KMS-11 (cell line): ENCODE data around the gene SAMD9L.

Source experiments
- H2AFZ ChIP-seq: fragments of 200-600 bp; sonication (generic); 2 replicates; pipeline ENCODE4 v1.6.1; 2016; ENCODE audit warnings: antibody characterized with exemption, mixed run types, low read depth
- H3K27ac ChIP-seq: fragments of 200-600 bp; sonication (generic); 2 replicates; pipeline ENCODE4 v1.6.1; 2016; ENCODE audit warnings: mild to moderate bottlenecking, mixed run types
- H3K27me3 ChIP-seq: fragments of 200-600 bp; sonication (generic); 2 replicates; pipeline ENCODE4 v1.6.1; 2017; ENCODE audit warnings: mild to moderate bottlenecking, low read depth, mixed run types, moderate library complexity; ENCODE audit not compliant: insufficient read depth
- H3K36me3 ChIP-seq: fragments of 200-600 bp; sonication (generic); 2 replicates; pipeline ENCODE4 v1.6.1; 2017; ENCODE audit warnings: mild to moderate bottlenecking, mixed run types; ENCODE audit not compliant: insufficient read depth
- H3K4me1 ChIP-seq: fragments of 200-600 bp; sonication (generic); 2 replicates; pipeline ENCODE4 v1.6.1; 2016; ENCODE audit warnings: mild to moderate bottlenecking, low read depth, mixed run types; ENCODE audit not compliant: poor library complexity, severe bottlenecking
- H3K4me2 ChIP-seq: fragments of 200-600 bp; sonication (generic); 2 replicates; pipeline ENCODE4 v1.7.0; 2016; ENCODE audit warnings: mild to moderate bottlenecking, mixed run types
- H3K4me3 ChIP-seq: fragments of 200-600 bp; sonication (generic); IDR thresholded peaks from 2 replicates; pipeline ENCODE4 v1.6.1; 2017; ENCODE audit warnings: low read depth, low read length, mixed read lengths; ENCODE audit not compliant: insufficient read depth
- H3K79me2 ChIP-seq: fragments of 200-600 bp; sonication (generic); 2 replicates; pipeline ENCODE4 v1.6.1; 2016; ENCODE audit warnings: low read depth, mixed run types; ENCODE audit not compliant: insufficient read depth
- H3K9ac ChIP-seq: fragments of 200-600 bp; sonication (generic); 2 replicates; pipeline ENCODE4 v1.6.1; 2016; ENCODE audit warnings: mild to moderate bottlenecking, mixed run types
- H4K20me1 ChIP-seq: fragments of 200-600 bp; sonication (generic); 2 replicates; pipeline ENCODE4 v1.6.1; 2016; ENCODE audit warnings: mild to moderate bottlenecking, mixed run types; ENCODE audit not compliant: insufficient read depth
- TF ChIP-seq, protein P1 (sequence below): fragments of 200-600 bp; sonication (generic); conservative IDR thresholded peaks from 2 replicates; pipeline ENCODE4 v1.6.1; 2017; ENCODE audit warnings: low read depth, mild to moderate bottlenecking, antibody characterized with exemption, low read length, moderate library complexity, mixed read lengths

The SAMD9L gene

DNA sequence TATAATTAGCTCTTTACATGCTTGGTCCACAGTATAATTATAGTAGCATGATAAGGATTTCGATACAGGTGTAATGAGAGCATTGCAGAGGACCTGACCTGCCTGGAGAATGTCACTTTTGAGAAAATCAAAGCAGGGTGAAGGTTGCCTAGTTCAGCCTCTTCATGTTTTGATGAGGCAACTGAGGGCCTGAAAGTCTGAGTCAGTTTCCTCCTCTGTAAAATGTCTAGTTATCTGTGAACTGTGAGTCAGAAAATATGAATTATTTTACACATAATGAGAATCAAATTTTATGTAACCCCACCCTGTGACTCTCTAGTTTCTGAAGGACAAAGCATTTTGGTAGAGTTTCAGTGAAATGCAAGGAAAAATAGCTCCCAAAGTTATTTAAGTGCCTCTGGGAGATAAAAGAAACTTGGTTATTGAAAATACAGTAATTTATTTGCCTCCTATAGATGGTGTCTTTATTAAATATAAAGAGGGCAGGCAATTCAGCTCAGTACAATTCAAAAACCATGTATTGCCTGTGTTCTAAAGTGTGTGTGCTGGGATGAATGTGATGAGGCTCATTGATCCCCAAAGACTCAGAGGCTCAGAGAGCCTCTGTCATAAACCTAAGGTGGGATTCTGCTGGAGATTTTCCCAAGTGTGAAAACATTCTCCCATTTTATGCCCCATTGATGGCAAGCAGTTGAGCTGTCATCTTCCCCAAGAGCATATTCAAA is 37.3 kb upstream of the SAMD9L start:
- TF ChIP-seq, protein P1, sequence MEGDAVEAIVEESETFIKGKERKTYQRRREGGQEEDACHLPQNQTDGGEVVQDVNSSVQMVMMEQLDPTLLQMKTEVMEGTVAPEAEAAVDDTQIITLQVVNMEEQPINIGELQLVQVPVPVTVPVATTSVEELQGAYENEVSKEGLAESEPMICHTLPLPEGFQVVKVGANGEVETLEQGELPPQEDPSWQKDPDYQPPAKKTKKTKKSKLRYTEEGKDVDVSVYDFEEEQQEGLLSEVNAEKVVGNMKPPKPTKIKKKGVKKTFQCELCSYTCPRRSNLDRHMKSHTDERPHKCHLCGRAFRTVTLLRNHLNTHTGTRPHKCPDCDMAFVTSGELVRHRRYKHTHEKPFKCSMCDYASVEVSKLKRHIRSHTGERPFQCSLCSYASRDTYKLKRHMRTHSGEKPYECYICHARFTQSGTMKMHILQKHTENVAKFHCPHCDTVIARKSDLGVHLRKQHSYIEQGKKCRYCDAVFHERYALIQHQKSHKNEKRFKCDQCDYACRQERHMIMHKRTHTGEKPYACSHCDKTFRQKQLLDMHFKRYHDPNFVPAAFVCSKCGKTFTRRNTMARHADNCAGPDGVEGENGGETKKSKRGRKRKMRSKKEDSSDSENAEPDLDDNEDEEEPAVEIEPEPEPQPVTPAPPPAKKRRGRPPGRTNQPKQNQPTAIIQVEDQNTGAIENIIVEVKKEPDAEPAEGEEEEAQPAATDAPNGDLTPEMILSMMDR, result no peak
- Histone ChIP-seq H3K4me2 (no peak overlapping the region), H3K4me3 (no peak overlapping the region)

DNA sequence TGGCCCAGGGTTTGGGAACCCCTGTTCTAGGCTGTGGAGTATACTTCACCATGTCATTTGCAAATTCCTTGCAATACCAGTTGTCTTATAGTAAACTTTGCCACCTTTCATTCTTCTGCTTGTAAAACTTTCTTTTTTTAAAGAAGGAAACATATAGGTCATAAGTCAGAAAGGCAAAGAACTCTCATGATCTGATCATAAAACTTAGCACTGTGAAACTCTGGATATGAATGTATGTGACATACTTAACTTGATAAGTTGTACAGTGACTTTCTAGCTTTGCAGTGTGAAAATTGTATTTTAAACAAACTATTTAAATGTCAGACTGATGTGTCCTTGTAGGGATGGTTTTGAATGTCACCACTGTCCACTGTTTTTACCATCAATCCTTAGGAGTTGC is 31.0 kb upstream of the SAMD9L start:
- H2AFZ ChIP-seq, result no peak overlapping the region
- H4K20me1 ChIP-seq, result no peaks in the 10 kb centered on the region
- H3K79me2 ChIP-seq, result no peaks in the 10 kb centered on the region
- H3K4me3 ChIP-seq, result no peak overlapping the region
- H3K27ac ChIP-seq, result no peak overlapping the region
- no peak overlapping the region for H3K9ac ChIP-seq
- TF ChIP-seq, protein P1, result no peak
- no peaks in the 10 kb centered on the region for H3K36me3 ChIP-seq
- H3K27me3 ChIP-seq, result no peaks in the 10 kb centered on the region
- H3K4me2 ChIP-seq, result no peak overlapping the region
- no peaks in the 10 kb centered on the region for H3K4me1 ChIP-seq

More for the DNA sequence above, 37.3 kb upstream of the SAMD9L start:
- no peak overlapping the region for H2AFZ ChIP-seq
- H3K27ac ChIP-seq, result no peak overlapping the region
- H4K20me1 ChIP-seq, result no peaks in the 10 kb centered on the region
- H3K36me3 ChIP-seq, result no peaks in the 10 kb centered on the region
- H3K79me2 ChIP-seq, result no peaks in the 10 kb centered on the region
- H3K9ac ChIP-seq, result no peak overlapping the region
- no peaks in the 10 kb centered on the region for H3K27me3 ChIP-seq
- no peaks in the 10 kb centered on the region for H3K4me1 ChIP-seq

DNA sequence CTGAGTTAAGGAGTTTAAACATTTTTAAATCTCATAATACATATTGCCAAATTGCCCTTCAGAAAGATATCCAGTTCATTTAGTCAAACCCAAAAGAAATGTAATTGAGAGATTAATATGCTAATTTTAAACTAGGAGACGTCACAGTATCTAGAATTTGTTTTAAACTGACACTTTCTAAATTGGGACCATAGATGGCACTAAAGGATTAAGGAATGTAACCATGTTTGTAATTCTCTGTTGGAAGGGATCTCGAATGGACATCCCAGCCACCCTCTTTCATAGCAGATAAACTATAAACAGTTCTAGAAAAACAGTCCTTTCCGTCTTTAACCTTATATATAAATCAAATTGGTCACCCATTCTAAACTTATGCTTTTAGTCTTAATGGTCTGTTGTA is 30.0 kb upstream of the SAMD9L start:
- H2AFZ ChIP-seq, result no peak overlapping the region
- no peak overlapping the region for H3K4me2 ChIP-seq
- H3K36me3 ChIP-seq, result no peaks in the 10 kb centered on the region
- H3K27ac ChIP-seq, result no peak overlapping the region
- H3K4me3 ChIP-seq, result no peak overlapping the region
- H4K20me1 ChIP-seq, result no peaks in the 10 kb centered on the region
- no peaks in the 10 kb centered on the region for H3K79me2 ChIP-seq
- no peak overlapping the region for H3K9ac ChIP-seq
- TF ChIP-seq, protein P1, result no peak
- H3K4me1 ChIP-seq, result no peaks in the 10 kb centered on the region
- no peaks in the 10 kb centered on the region for H3K27me3 ChIP-seq

DNA sequence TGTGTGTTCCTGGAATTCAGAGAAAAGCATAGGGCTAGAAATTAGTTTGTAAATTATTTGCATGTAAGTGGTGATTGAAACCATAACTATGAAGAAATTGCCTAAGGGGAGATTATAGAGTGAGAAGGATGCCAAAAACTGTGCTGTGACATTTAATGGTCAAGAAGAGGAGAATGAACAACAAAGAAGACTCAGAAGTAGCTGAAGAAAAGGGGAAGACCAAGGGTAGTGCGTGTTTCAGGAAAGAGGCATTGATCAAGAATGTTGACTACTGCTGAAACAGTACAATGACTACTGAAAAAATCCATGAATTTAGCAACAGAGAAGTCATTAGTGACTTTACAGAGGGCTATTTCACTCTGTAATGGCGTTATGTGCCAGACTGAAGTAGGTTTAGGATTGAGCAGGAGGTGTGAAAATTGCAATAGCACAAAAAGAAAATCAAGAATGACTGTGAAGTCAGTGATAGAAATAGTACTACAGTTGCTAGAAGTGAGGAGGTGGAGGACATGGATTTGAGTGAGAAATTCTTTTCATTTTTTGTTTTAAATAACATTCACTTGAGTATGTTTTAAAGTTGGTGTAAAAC is 28.9 kb upstream of the SAMD9L start:
- H3K36me3 ChIP-seq, result no peaks in the 10 kb centered on the region
- H2AFZ ChIP-seq, result no peak overlapping the region
- no peaks in the 10 kb centered on the region for H3K79me2 ChIP-seq
- H4K20me1 ChIP-seq, result no peaks in the 10 kb centered on the region
- TF ChIP-seq, protein P1, result no peak
- no peak overlapping the region for H3K4me3 ChIP-seq
- no peak overlapping the region for H3K4me2 ChIP-seq
- no peaks in the 10 kb centered on the region for H3K4me1 ChIP-seq
- H3K27me3 ChIP-seq, result no peaks in the 10 kb centered on the region
- no peak overlapping the region for H3K9ac ChIP-seq
- no peak overlapping the region for H3K27ac ChIP-seq
